Mammary epithelial cell (primary cell): ENCODE data around the gene EXOC6B.

Experiments
- EZH2 ChIP-seq: IDR thresholded peaks from 2 replicates; pipeline ENCODE4 v1.6.1; 2012; ENCODE audit warnings: low read length, inconsistent platforms, borderline replicate concordance
- TF ChIP-seq, protein P1 (sequence below), 2 donors: IDR thresholded peaks in 1 of 2; conservative IDR thresholded peaks in 1 of 2; 2 replicates each; pipeline ENCODE4 v1.5.1; 2011 to 2012; ENCODE audit warnings: inconsistent platforms in 2 of 2, low read length in 2 of 2, mild to moderate bottlenecking in 2 of 2, control low read depth in 1 of 2, low read depth in 1 of 2; ENCODE audit not compliant: insufficient read depth in 1 of 2; ENCODE audit errors: extremely low read depth in 1 of 2

DNA sequence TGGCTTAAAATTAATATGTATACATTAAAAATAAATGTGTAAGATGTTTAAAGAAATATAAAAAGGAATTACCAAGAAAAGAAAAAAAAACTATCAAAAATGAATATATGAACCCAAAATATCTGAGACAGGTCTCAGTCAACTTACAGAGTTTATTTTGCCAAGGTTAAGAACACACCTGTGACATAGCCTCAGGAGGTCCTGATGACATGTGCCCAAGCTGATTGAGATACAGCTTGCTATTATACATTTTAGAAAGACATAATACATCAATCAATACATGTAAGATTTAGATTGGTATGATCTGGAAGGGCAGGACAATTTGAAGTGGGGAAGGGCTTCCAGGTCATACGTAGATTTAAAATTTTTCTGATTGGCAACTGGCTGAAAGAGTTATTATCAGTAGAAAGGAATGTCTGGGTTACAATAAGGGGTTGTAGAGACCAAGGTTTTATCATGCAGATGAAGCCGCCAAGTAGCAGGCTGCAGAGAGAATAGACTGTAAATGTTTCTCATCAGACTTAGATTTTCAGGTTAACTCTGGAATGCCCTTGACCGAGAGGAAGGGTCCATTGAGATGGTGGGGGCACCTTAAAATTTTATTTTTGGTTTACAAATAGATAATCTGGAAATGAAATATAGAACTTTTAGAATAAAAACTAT lies 74.7 kb downstream of the EXOC6B start:
- TF ChIP-seq, protein P1, sequence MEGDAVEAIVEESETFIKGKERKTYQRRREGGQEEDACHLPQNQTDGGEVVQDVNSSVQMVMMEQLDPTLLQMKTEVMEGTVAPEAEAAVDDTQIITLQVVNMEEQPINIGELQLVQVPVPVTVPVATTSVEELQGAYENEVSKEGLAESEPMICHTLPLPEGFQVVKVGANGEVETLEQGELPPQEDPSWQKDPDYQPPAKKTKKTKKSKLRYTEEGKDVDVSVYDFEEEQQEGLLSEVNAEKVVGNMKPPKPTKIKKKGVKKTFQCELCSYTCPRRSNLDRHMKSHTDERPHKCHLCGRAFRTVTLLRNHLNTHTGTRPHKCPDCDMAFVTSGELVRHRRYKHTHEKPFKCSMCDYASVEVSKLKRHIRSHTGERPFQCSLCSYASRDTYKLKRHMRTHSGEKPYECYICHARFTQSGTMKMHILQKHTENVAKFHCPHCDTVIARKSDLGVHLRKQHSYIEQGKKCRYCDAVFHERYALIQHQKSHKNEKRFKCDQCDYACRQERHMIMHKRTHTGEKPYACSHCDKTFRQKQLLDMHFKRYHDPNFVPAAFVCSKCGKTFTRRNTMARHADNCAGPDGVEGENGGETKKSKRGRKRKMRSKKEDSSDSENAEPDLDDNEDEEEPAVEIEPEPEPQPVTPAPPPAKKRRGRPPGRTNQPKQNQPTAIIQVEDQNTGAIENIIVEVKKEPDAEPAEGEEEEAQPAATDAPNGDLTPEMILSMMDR (conservative IDR thresholded peaks at IDR 0.05 in 1 of 2, IDR thresholded peaks at IDR 0.05 in 1 of 2; ENCODE audit: extremely low read depth in 1 of 2, insufficient read depth in 1 of 2, low read depth in 1 of 2, low read length in 2 of 2): no peak
- no peak for TF ChIP-seq EZH2
